NOMO-1 (cell line): ENCODE measurements around the gene PPP1R12C.
A peak's percentile ranks its signal among the peaks of the same experiment; 100 is the strongest.

ENCODE experiments used
- DNase-seq, 2 experiments: peaks; one replicate each; lab custom pipeline; 2025; ENCODE audit not compliant: unreplicated experiment in 2 of 2; lab: John Stamatoyannopoulos, UW

Gene PPP1R12C

GRCh38 chr19:55146705-55147273 lies 29.4 kb upstream of the PPP1R12C start:
- DNase-seq, result no peak

GRCh38 chr19:55146078-55146704 lies 28.8 kb upstream of the PPP1R12C start:
- peak; percentile 61 to 63 for DNase-seq

- peak; percentile 43 to 51 for DNase-seq
Measured at GRCh38 chr19:55145232-55145631, 27.8 kb upstream of the PPP1R12C start.

- no peak for DNase-seq
Measured at GRCh38 chr19:55141696-55142095, 24.3 kb upstream of the PPP1R12C start.

GRCh38 chr19:55137915-55138314 lies 20.5 kb upstream of the PPP1R12C start:
- no peak for DNase-seq

- DNase-seq, result no peak
Measured at GRCh38 chr19:55136399-55137102, 19.1 kb upstream of the PPP1R12C start.

- no peak for DNase-seq
Measured at GRCh38 chr19:55134736-55135135, 17.3 kb upstream of the PPP1R12C start.

GRCh38 chr19:55133639-55134444 lies 16.4 kb upstream of the PPP1R12C start:
- peak in 1 of 2 experiments; percentile 19 for DNase-seq

GRCh38 chr19:55132453-55133129 lies 15.2 kb upstream of the PPP1R12C start:
- no peak for DNase-seq

- DNase-seq, result no peak
Measured at GRCh38 chr19:55131421-55131820, 14.0 kb upstream of the PPP1R12C start.

- DNase-seq, result no peak
Measured at GRCh38 chr19:55119053-55119452, 1.6 kb upstream of the PPP1R12C start.

GRCh38 chr19:55118401-55118991 lies 1.1 kb upstream of the PPP1R12C start:
- no peak for DNase-seq

GRCh38 chr19:55117663-55118391 lies 390 bp upstream of the PPP1R12C start:
- DNase-seq, result peak; percentile 98 to 99

- peak; percentile 49 to 71 for DNase-seq
Measured at GRCh38 chr19:55116232-55116858, 1.1 kb downstream of the PPP1R12C start.

- no peak for DNase-seq
Measured at GRCh38 chr19:55115446-55116065, 1.9 kb downstream of the PPP1R12C start.

GRCh38 chr19:55114566-55115145 lies 2.8 kb downstream of the PPP1R12C start:
- no peak for DNase-seq

- DNase-seq, result no peak
Measured at GRCh38 chr19:55113570-55114039, 3.8 kb downstream of the PPP1R12C start.
